WI38 (cell line): ENCODE data around the gene BRSK1.

Source experiments
- H3K4me3 ChIP-seq: 2 replicates; pipeline ENCODE4 v1.5.1; 2011; ENCODE audit warnings: low read depth, mild to moderate bottlenecking, control low read depth, low read length
- CTCF ChIP-seq: IDR thresholded peaks from 2 replicates; pipeline ENCODE4 v1.5.1; 2012; ENCODE audit warnings: low read depth, mild to moderate bottlenecking, control low read depth, low read length

The BRSK1 gene

GRCh38 chr19:55269299-55269698, 14.5 kb upstream of the BRSK1 start:
- no peak for TF ChIP-seq CTCF
- no peak overlapping the region for H3K4me3 ChIP-seq

DNA sequence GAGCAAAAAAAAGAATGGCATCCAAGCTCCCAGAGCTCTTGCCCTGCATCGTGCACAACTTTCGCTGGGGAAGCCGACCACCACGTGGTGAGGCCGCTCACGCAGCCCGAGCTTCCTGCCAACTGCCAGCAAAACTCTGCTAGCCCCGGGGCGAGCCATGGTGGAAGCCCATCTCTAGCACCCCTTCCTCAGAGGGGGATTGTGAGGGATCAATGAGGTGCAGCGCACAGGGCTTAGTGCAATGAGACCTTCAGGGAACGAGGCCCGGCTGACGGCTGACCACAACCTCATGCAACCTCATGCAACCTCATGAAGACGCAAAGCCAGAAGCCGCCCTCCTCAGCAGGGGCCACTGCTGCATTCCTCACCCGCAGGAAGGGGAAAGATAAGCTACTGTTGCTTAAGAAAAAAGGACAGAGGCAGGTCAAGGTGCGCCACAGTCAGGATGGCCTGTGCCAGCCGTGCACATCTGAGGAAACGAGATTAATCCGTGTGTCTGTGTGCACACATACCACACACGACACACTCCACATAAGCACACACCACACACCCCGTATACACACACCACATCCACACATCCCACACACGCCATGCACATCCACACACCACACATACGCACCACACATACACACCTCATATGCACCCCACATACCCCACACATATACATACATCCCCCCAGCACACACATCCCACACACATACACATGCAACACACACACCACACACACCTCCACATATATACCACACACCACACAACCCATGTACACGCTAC, 13.4 kb upstream of the BRSK1 start:
- no peak overlapping the region for H3K4me3 ChIP-seq
- TF ChIP-seq CTCF: no peak

GRCh38 chr19:55272142-55272541, 11.7 kb upstream of the BRSK1 start:
- H3K4me3 ChIP-seq: no peak overlapping the region
- no peak for TF ChIP-seq CTCF

- H3K4me3 ChIP-seq: no peak overlapping the region
Measured at GRCh38 chr19:55273978-55274707, 9.7 kb upstream of the BRSK1 start.

GRCh38 chr19:55275851-55276719, 7.7 kb upstream of the BRSK1 start:
- TF ChIP-seq CTCF: no peak
- no peak overlapping the region for H3K4me3 ChIP-seq

More at GRCh38 chr19:55273978-55274707, 9.7 kb upstream of the BRSK1 start:
- TF ChIP-seq CTCF: no peak

DNA sequence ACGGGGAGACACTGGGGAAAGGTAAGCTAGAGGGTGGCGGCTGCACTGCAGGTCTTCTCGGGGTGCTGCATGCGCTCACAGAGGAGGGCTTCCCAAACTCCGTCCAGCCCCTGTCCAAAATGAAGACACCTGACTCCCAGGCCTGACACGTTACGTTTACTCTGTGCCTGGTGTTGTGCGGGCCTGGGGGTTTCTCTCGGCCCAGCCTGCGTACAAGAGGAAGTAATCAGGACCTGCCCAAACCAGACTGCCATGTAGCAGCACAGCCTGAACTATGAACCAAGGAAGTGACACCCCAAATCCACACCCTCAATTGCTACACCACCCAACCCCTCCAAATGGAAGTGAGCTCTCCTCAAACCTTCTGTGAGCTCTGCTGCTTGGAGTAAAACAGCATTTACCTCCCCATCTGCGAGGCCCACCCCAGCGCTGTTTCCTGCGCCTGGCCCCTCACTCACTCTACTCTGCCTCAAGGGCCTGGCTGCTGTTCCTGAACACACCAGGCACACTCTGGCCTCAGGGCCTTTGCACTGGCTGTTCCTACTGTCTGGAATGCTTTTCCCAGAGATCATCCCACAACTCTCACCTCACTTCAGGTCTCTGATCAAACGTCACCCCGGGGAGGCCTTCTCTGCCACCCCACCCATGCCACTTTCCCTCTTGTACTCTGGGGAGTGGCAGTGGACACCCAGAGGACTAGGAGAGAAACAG, 6.9 kb upstream of the BRSK1 start:
- TF ChIP-seq CTCF: no peak
- no peak overlapping the region for H3K4me3 ChIP-seq
